Progenitor cell of endocrine pancreas (in vitro differentiated cells): Measurements from ENCODE around the gene PSMB2. TPM values are rescaled to one million over a fixed set of nuclear protein-coding genes. Genes with fewer than 3 reads are reported as not detected.
"Not testable (repeated sequence)": the region's sequence is repeated elsewhere in the genome, so short reads cannot be mapped to it uniquely, and the experiment has no call there.

Experiments used
- DNase-seq: peaks from one replicate; pipeline ENCODE4 v3.0.0; 2021; ENCODE audit warnings: low spot score; ENCODE audit not compliant: unreplicated experiment
- H3K27ac Mint-ChIP-seq: 2 replicates; pipeline ENCODE4 v1.8.0; 2021; ENCODE audit warnings: mild to moderate bottlenecking, moderate library complexity, mixed read lengths
- H3K27me3 Mint-ChIP-seq: 2 replicates; pipeline ENCODE4 v1.8.0; 2021; ENCODE audit warnings: mixed read lengths
- H3K36me3 Mint-ChIP-seq: 2 replicates; pipeline ENCODE4 v1.8.0; 2022; ENCODE audit warnings: mixed read lengths; ENCODE audit not compliant: insufficient read depth
- H3K4me1 Mint-ChIP-seq: 2 replicates; pipeline ENCODE4 v1.8.0; 2021; ENCODE audit warnings: low read depth, mixed read lengths
- H3K4me3 Mint-ChIP-seq: 2 replicates; pipeline ENCODE4 v1.8.0; 2021; ENCODE audit warnings: low read depth, mild to moderate bottlenecking, moderate library complexity, mixed read lengths
- H3K9me3 Mint-ChIP-seq: 2 replicates; pipeline ENCODE4 v1.8.0; 2021; ENCODE audit warnings: low read depth, mixed read lengths
- total RNA-seq: library from RNA; stranded (reverse); gene quantifications from 2 replicates; pipeline ENCODE4 v1.2.1, GENCODE V29; 2021
- TF ChIP-seq, protein P1 (sequence below): fragments of 200-600 bp; sonication (generic); IDR thresholded peaks from one replicate; pipeline ENCODE4 v1.5.0; 2021; ENCODE audit warnings: antibody characterized with exemption, mild to moderate bottlenecking; ENCODE audit not compliant: unreplicated experiment

Gene PSMB2
- total RNA-seq, 1 donor from 2014 or later = 70.4 TPM

DNA sequence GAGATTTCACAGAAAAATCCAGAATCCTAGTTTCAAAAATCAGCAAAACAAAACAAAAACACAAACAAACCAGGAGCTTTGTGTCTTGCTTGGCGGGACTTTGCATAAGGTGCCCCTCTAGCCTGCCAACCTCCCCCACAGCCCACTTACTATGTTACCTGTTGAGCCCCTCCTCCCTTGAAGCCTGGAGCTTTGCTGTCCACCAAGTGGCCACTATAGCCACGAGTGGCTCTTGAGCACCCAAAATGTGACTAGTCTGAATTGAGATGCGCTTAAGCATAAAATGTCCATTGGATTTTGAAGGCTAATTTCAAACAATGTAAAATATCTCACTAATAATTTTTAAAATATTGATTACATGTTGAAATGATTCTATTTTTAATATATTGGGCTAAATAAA lies 56.0 kb downstream of the PSMB2 start:
- peaks cover 3% of the 10 kb centered on the region for H3K27me3 Mint-ChIP-seq
- no peak overlapping the region for H3K27ac Mint-ChIP-seq
- no peaks in the 10 kb centered on the region for H3K9me3 Mint-ChIP-seq
- no peaks in the 10 kb centered on the region for H3K4me1 Mint-ChIP-seq
- TF ChIP-seq, protein P1, sequence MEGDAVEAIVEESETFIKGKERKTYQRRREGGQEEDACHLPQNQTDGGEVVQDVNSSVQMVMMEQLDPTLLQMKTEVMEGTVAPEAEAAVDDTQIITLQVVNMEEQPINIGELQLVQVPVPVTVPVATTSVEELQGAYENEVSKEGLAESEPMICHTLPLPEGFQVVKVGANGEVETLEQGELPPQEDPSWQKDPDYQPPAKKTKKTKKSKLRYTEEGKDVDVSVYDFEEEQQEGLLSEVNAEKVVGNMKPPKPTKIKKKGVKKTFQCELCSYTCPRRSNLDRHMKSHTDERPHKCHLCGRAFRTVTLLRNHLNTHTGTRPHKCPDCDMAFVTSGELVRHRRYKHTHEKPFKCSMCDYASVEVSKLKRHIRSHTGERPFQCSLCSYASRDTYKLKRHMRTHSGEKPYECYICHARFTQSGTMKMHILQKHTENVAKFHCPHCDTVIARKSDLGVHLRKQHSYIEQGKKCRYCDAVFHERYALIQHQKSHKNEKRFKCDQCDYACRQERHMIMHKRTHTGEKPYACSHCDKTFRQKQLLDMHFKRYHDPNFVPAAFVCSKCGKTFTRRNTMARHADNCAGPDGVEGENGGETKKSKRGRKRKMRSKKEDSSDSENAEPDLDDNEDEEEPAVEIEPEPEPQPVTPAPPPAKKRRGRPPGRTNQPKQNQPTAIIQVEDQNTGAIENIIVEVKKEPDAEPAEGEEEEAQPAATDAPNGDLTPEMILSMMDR = no peak
- no peaks in the 10 kb centered on the region for H3K36me3 Mint-ChIP-seq
- no peak overlapping the region for H3K4me3 Mint-ChIP-seq
- no peak for DNase-seq

DNA sequence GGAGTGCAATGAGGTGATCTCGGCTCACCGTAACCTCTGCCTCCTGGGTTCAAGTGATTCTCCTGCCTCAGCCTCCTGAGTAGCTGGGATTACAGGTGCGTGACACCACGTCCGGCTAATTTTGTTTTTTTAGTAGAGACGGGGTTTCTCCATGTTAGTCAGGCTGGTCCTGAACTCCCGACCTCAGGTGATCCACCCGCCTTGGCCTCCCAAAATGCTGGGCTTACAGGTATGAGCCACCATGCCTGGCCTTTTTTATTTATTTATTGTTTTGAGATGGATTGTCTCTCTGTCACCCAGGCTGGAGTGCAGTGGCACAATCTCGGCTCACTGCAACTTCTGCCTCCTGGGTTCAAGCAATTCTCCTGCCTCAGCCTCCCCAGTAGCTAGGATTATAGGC lies 59.7 kb downstream of the PSMB2 start:
- H3K36me3 Mint-ChIP-seq, H3K9me3 Mint-ChIP-seq, H3K4me1 Mint-ChIP-seq, H3K4me3 Mint-ChIP-seq, H3K27ac Mint-ChIP-seq, DNase-seq: not testable (repeated sequence)
- H3K27me3 Mint-ChIP-seq = peaks cover 20% of the 10 kb centered on the region

GRCh38 chr1:35580949-35581388 lies 60.4 kb downstream of the PSMB2 start:
- no peak for DNase-seq
- TF ChIP-seq, protein P1 = no peak
- Mint-ChIP-seq H3K36me3 (no peaks in the 10 kb centered on the region), H3K9me3 (no peaks in the 10 kb centered on the region), H3K4me3 (no peak overlapping the region), H3K4me1 (peaks cover 9% of the 10 kb centered on the region), H3K27ac (no peak overlapping the region), H3K27me3 (peaks cover 23% of the 10 kb centered on the region)

- Mint-ChIP-seq H3K4me3 (peak overlapping the region; percentile 14), H3K36me3 (no peaks in the 10 kb centered on the region), H3K27ac (peak overlapping the region; percentile 42), H3K27me3 (peaks cover 49% of the 10 kb centered on the region), H3K9me3 (no peaks in the 10 kb centered on the region), H3K4me1 (peaks cover 17% of the 10 kb centered on the region)
- DNase-seq = no peak
- TF ChIP-seq, protein P1 = no peak
These were observed 64.0 kb downstream of the PSMB2 start for GRCh38 chr1:35577071-35577998.

GRCh38 chr1:35576766-35577070 lies 64.6 kb downstream of the PSMB2 start:
- H3K9me3 Mint-ChIP-seq, DNase-seq, H3K36me3 Mint-ChIP-seq, H3K27ac Mint-ChIP-seq, H3K4me3 Mint-ChIP-seq: not testable (repeated sequence)
- peaks cover 17% of the 10 kb centered on the region for H3K4me1 Mint-ChIP-seq
- peaks cover 55% of the 10 kb centered on the region for H3K27me3 Mint-ChIP-seq

GRCh38 chr1:35576061-35576765 lies 65.1 kb downstream of the PSMB2 start:
- H3K27ac Mint-ChIP-seq = no peak overlapping the region
- H3K4me3 Mint-ChIP-seq = no peak overlapping the region
- no peaks in the 10 kb centered on the region for H3K36me3 Mint-ChIP-seq
- H3K9me3 Mint-ChIP-seq = no peaks in the 10 kb centered on the region
- peaks cover 17% of the 10 kb centered on the region for H3K4me1 Mint-ChIP-seq
- H3K27me3 Mint-ChIP-seq = peaks cover 61% of the 10 kb centered on the region
- TF ChIP-seq, protein P1 = no peak
- DNase-seq = no peak
